AG20443 (cell line): ENCODE measurements around the gene CFAP97D2.
A peak's percentile ranks its signal among the peaks of the same experiment; 100 is the strongest.
"Not testable (repeated sequence)": the region's sequence is repeated elsewhere in the genome, so short reads cannot be mapped to it uniquely, and the experiment has no call there.

ENCODE experiments used
- DNase-seq: peaks from one replicate; pipeline ENCODE4 v3.0.0; 2012; ENCODE audit warnings: low spot score, mixed read lengths

The CFAP97D2 gene

DNA sequence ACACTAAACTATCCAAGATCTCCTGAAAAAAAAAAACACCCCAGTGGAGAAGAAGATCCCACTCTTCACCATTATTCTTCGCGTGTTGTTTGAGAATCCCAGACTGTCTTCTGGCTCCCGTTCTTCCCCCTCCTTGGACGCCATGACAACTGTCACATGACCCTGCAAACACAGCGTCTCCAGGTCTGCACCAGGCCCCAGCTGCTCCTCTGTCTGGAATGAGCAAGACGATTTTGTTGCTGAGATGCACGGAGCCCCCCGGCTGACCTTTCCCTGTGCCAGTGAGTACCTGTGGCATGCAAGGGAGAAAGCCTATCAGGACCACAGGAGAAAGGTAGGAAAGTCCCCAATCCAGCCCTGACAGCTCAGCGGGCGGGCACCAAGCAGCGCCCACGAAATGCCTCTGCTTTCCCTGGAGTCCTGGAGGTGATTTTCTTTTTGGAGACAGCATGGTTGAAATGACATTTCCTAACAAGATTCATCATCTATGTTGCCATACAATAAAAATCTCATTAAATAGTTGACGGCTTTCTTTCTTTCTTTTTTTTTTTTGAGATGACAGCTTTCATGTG is at the start of gene CFAP97D2:
Gene CFAP97D2 (plus strand): TSS at position 171 of the 572 bp plus-strand sequence. CDS start 74 bp downstream, at position 245.
- no peak for DNase-seq

- DNase-seq = no peak
Observed at GRCh38 chr13:114129649-114130062, 49.4 kb upstream of the CFAP97D2 start.

- no peak for DNase-seq
Observed at GRCh38 chr13:114130131-114130836, 48.8 kb upstream of the CFAP97D2 start.

- peak; percentile 88 for DNase-seq
Observed at GRCh38 chr13:114130837-114131582, 48.0 kb upstream of the CFAP97D2 start.

DNA sequence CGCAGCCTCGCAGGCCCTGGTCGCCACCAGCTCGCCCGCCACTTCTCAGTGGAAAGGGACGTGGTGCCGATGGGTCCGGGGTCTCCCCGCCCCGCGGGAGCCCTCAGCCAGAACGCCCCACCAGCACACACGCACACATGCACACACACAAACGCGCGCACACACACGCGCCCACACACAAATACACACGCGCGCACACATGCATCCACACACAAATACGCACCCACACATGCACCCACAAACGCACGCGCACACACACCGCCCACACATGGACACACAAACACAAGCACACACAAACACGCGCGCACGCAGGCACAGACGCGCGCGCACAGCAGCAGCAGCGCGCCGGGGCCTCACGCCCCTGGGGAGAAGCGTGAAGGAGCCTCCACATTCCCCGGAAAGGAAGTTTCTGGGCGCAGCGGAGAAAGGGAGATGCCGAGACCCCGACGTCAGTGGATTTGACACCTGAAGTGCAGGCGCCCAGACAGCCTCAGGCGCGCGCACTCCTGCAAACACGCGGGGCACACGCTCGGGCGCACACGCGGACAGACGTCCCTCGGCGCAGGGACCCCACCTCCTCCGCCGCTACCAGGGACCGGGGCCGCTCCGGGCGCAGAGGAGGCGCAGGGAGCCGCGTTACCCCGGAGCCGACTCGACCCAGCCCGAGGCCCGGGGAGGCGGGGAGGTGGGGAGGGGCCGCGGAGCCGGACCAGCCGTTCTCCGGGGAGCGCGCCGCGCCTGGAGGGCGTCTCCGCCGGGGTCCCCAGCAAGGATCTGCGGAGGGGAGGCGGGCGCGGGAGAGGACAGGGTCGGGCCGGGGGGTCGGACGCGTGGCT is 47.3 kb upstream of the CFAP97D2 start:
- no peak for DNase-seq

DNA sequence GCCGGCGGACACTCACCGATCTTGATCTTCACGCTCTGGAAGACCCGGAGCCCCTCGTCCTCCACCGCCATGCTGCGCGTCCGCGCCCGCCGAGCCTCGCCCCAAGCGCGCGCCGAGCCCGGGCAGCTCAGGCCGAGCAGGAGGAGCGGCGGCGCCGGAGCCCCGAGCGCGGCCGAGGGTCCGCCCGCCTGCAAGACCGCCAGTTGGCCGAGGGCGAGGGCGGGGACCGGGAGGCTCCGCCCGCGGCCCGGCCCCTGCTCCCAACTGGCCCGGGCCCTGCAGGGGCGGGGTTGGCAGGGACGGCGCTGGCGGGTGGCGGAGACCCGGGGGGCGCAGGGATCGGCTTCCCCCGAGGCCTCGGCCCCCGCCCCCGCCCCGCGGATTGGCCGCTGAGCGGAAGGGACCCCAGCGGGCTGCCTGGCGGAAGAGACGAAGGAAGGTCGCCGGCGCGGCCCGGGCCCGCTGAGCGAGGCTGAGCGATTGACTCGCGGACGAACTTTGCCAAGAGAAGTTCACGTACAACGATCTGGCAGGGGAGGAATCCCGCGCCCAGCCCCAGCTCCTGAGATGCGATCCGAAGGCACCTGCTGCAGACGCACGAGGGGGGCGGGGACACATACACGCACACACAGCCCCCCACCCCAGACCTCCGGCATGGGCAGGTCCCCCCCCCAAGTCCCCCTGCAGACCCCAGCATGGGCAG is 46.5 kb upstream of the CFAP97D2 start, which contains the start of gene RASA3:
Gene RASA3 (minus strand): TSS at position 205 of the 703 bp plus-strand sequence. CDS start 134 bp downstream, at position 71.
- DNase-seq = peak; percentile 97

GRCh38 chr13:114133126-114133525 is 45.9 kb upstream of the CFAP97D2 start:
- DNase-seq = not testable (repeated sequence)

GRCh38 chr13:114133552-114133951 is 45.5 kb upstream of the CFAP97D2 start:
- not testable (repeated sequence) for DNase-seq

GRCh38 chr13:114134111-114134943 is 44.7 kb upstream of the CFAP97D2 start:
- no peak for DNase-seq

- no peak for DNase-seq
Observed at GRCh38 chr13:114134944-114135610, 44.0 kb upstream of the CFAP97D2 start.

DNA sequence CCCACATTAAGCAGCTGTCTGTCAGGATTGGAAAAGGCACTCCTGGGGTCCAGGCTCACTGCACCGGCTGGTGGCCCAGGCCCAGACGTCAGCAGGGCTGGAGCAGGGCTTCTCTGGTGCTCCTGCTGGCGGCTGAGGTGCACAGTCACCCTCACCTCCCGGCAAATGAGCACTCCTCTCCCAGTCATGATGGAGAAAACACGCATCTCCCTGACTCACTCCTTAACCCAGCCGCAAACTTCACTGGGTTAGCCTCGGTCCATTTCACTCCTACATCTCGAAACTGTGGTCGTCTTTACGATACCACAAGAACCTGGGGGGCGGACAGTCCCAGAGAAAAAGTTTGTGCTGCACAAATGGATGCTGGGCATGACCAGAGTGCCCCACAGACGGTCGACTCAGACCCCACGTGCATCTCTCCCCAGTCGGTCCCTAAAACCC is 43.3 kb upstream of the CFAP97D2 start:
- no peak for DNase-seq

GRCh38 chr13:114136576-114136975 is 42.5 kb upstream of the CFAP97D2 start:
- DNase-seq = no peak

- DNase-seq = no peak
Observed at GRCh38 chr13:114140131-114140905, 38.7 kb upstream of the CFAP97D2 start.

- DNase-seq = no peak
Observed at GRCh38 chr13:114140906-114141250, 38.2 kb upstream of the CFAP97D2 start.

DNA sequence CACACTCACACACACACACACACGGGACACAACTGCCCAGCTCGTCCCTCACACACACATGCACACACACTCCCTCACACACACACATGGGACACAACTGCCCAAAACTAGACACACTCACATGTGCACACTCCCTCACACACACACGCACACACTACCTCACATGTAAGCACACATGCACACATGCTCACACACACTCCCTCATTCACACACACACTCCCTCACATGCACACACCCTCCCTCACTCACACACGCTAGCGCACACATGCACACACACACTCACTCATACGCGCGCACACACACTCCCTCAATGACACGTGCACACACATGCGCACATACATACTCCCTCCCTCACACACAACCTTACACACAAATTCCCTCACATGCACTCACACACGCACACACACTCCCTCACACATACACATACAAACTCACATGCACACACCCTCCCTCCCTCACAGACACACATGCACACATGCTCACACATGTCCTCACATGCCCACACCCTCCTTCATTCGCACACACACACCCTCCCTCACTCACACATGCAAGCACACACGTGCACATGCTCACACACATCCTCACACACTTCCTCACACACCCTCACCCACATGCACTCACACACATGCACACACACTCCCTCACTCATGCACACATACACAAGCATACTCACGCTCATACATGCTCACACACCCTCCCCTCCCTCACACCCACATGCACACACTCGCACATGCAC is 37.6 kb upstream of the CFAP97D2 start:
- DNase-seq = no peak

GRCh38 chr13:114142137-114142550 is 36.9 kb upstream of the CFAP97D2 start:
- no peak for DNase-seq

- DNase-seq = no peak
Observed at GRCh38 chr13:114142640-114143490, 36.2 kb upstream of the CFAP97D2 start.
